Measurements from ENCODE around the gene PDLIM5. TPM values are rescaled to one million over a fixed set of nuclear protein-coding genes. Genes with fewer than 3 reads are reported as not detected.

Gene PDLIM5
- total RNA-seq, 2 donors from 2014 or later: 115 to 228 TPM

- peak overlapping the region; percentile 0 to 50 for H3K27ac ChIP-seq
- intact Hi-C loops (cut with DNase I): no loop called here
- H3K4me1 ChIP-seq (replicated peaks): peaks cover 3% of the 10 kb centered on the region
- H3K36me3 ChIP-seq: no peaks in the 10 kb centered on the region
- WGBS: 57% methylated on average over 1 of the region's 1 CpG
- TF ChIP-seq POLR2AphosphoS5 (IDR thresholded peaks at IDR 0.05) (peak; percentile 53), POLR2A (IDR thresholded peaks at IDR 0.05) (no peak), CTCF (IDR thresholded peaks at IDR 0.05) (no peak)
- no peaks in the 10 kb centered on the region for H3K9me3 ChIP-seq
- no peak for DNase-seq (ENCODE audit: low spot score)
- no peak overlapping the region for H3K4me3 ChIP-seq
- H3K27me3 ChIP-seq (replicated peaks; ENCODE audit: insufficient read depth): no peaks in the 10 kb centered on the region
Observed at GRCh38 chr4:94540476-94540875, 88.7 kb downstream of the PDLIM5 start.

GRCh38 chr4:94544811-94545210 is 93.1 kb downstream of the PDLIM5 start:
- Histone ChIP-seq H3K36me3 (no peaks in the 10 kb centered on the region), H3K4me1 (replicated peaks) (peaks cover 3% of the 10 kb centered on the region), H3K4me3 (no peak overlapping the region), H3K9me3 (no peaks in the 10 kb centered on the region), H3K27ac (no peak overlapping the region), H3K27me3 (replicated peaks; ENCODE audit: insufficient read depth) (no peaks in the 10 kb centered on the region)
- 62% methylated on average over 2 of the region's 2 CpGs for WGBS
- intact Hi-C loops (cut with DNase I): no loop called here
- TF ChIP-seq CTCF (IDR thresholded peaks at IDR 0.05) (no peak), POLR2A (IDR thresholded peaks at IDR 0.05) (no peak), POLR2AphosphoS5 (IDR thresholded peaks at IDR 0.05) (no peak)
- DNase-seq (ENCODE audit: low spot score): no peak

DNA sequence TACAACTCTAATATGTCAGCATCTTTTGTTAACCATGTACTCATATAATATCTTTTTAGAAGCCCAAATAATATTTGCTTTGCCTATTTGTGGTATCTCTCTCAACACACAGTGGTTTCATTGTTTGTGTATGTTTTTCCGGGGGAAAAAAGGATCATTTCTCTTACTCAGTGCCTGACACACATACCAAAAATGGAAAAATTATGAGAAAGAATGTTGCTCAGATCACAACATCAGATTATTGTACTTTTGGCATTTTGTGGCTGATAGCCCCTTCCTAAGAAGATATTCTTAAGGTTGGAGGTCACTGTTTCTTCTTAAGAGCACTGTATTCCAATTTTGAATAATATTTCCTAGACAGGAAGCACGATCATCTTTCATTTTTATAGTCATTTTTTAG is 93.6 kb downstream of the PDLIM5 start:
- H3K9me3 ChIP-seq: no peaks in the 10 kb centered on the region
- no peak overlapping the region for H3K27ac ChIP-seq
- WGBS: 31% methylated on average over 2 of the region's 2 CpGs
- H3K4me1 ChIP-seq (replicated peaks): peaks cover 3% of the 10 kb centered on the region
- H3K27me3 ChIP-seq (replicated peaks; ENCODE audit: insufficient read depth): no peaks in the 10 kb centered on the region
- TF ChIP-seq POLR2AphosphoS5 (IDR thresholded peaks at IDR 0.05): no peak
- TF ChIP-seq CTCF (IDR thresholded peaks at IDR 0.05): no peak
- TF ChIP-seq POLR2A (IDR thresholded peaks at IDR 0.05): no peak
- DNase-seq (ENCODE audit: low spot score): no peak
- intact Hi-C loops (cut with DNase I): no loop called here
- H3K4me3 ChIP-seq: no peak overlapping the region
- no peaks in the 10 kb centered on the region for H3K36me3 ChIP-seq

DNA sequence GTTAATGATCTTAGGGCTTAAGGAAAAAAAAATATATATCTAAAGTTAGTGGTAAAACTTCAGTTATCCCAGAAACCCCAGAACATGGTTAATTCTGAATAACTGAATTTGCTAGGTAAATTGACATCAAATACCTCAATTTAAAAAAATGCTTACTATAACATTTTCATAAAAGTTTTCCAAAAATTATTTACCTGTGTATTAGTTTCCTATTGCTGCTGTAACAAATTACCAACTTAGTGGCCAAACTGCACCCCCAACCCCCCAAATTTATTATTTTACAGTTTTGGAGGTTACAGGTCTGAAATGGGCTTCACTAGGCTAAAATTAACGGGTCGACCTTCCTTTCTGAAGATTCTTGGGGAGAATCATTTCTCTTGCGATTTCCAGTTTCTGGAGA is 95.2 kb downstream of the PDLIM5 start:
- Histone ChIP-seq H3K4me1 (replicated peaks) (no peaks in the 10 kb centered on the region), H3K36me3 (no peaks in the 10 kb centered on the region), H3K27me3 (replicated peaks; ENCODE audit: insufficient read depth) (no peaks in the 10 kb centered on the region), H3K9me3 (no peaks in the 10 kb centered on the region), H3K27ac (no peak overlapping the region), H3K4me3 (no peak overlapping the region)
- TF ChIP-seq CTCF (IDR thresholded peaks at IDR 0.05): no peak
- no peak for TF ChIP-seq POLR2AphosphoS5 (IDR thresholded peaks at IDR 0.05)
- TF ChIP-seq POLR2A (IDR thresholded peaks at IDR 0.05): no peak
- intact Hi-C loops (cut with DNase I): no loop called here
- 98% methylated on average over 3 of the region's 3 CpGs for WGBS
- no peak for DNase-seq (ENCODE audit: low spot score)

GRCh38 chr4:94548571-94548970 is 96.8 kb downstream of the PDLIM5 start:
- H3K27ac ChIP-seq: peak overlapping the region; percentile 19 to 49
- WGBS: 10% methylated on average over 1 of the region's 1 CpG

More at GRCh38 chr4:94548571-94548970, 96.8 kb downstream of the PDLIM5 start:
- no peak for TF ChIP-seq POLR2A (IDR thresholded peaks at IDR 0.05)
- peak; percentile 51 for TF ChIP-seq POLR2AphosphoS5 (IDR thresholded peaks at IDR 0.05)
- Histone ChIP-seq H3K27me3 (replicated peaks; ENCODE audit: insufficient read depth) (no peaks in the 10 kb centered on the region), H3K36me3 (no peaks in the 10 kb centered on the region), H3K9me3 (no peaks in the 10 kb centered on the region), H3K4me1 (replicated peaks) (no peaks in the 10 kb centered on the region), H3K4me3 (no peak overlapping the region)
- no peak for DNase-seq (ENCODE audit: low spot score)
- intact Hi-C loops (cut with DNase I): no loop called here

Measured in prostate gland (tissue), 2 donors.